Thyroid gland (tissue), 4 donors: ENCODE data around the gene TNPO3. TPM values are rescaled to one million over a fixed set of nuclear protein-coding genes. Genes with fewer than 3 reads are reported as not detected.
A peak's percentile ranks its signal among the peaks of the same experiment; 100 is the strongest.
"Not testable (repeated sequence)": the region's sequence is repeated elsewhere in the genome, so short reads cannot be mapped to it uniquely, and the experiment has no call there.

Experiments used
- DNase-seq, 2 donors: peaks; one replicate each; pipeline ENCODE4 v3.0.0-alpha.2; 2019
- H3K27ac ChIP-seq, 3 donors: fragments of 200-600 bp; sonication (generic); 1 replicate in 2 of 3; 2 replicates in 1 of 3; pipeline ENCODE4 v1.5.1; 2016 to 2019; ENCODE audit warnings: mild to moderate bottlenecking in 1 of 3, moderate library complexity in 1 of 3
- H3K27me3 ChIP-seq: fragments of 200-600 bp; sonication (generic); one replicate; pipeline ENCODE4 v1.5.1; 2019
- H3K36me3 ChIP-seq, 2 donors: fragments of 200-600 bp; sonication (generic); one replicate each; pipeline ENCODE4 v1.5.1; 2016 to 2019
- H3K4me1 ChIP-seq, 2 donors: fragments of 200-600 bp; sonication (generic); one replicate each; pipeline ENCODE4 v1.5.1; 2017 to 2019
- H3K4me3 ChIP-seq, 3 donors: fragments of 200-600 bp; sonication (generic); replicated peaks in 1 of 3; 1 replicate in 2 of 3; 2 replicates in 1 of 3; pipeline ENCODE4 v1.5.1; 2016; ENCODE audit warnings: mild to moderate bottlenecking in 1 of 3
- H3K9me3 ChIP-seq: fragments of 200-600 bp; sonication (generic); one replicate; pipeline ENCODE4 v1.5.1; 2017
- POLR2A ChIP-seq, 2 donors: fragments of 450-650 bp; IDR thresholded peaks; one replicate each; pipeline ENCODE4 v1.6.1; 2017; ENCODE audit warnings: antibody characterized with exemption in 2 of 2, mild to moderate bottlenecking in 2 of 2, moderate library complexity in 1 of 2
- WGBS, 2 donors: methylation state at CpG; one replicate each; pipeline ENCODE4 v1.1.5; 2017; 5-methylcytosine and 5-hydroxymethylcytosine counted together
- intact Hi-C: fragments of 100-400 bp; cut with DNase I; formaldehyde crosslinking; loops from one replicate; pipeline ENCODE4 v1.15.1; 2023
- total RNA-seq, 4 donors: library from RNA; depleted of rRNA; stranded (reverse); fragments of >200 nt; gene quantifications; one replicate each; pipeline ENCODE4 v1.2.3, GENCODE V29; 2016
- TF ChIP-seq, protein P1 (sequence below), 6 experiments: fragments of 200-600 bp in 3 of 6; fragments of 450-650 bp in 3 of 6; sonication (generic) in 3 of 6; IDR thresholded peaks; one replicate each; pipeline ENCODE4 v1.5.1; 2016 to 2019; ENCODE audit warnings: antibody characterized with exemption in 6 of 6, mild to moderate bottlenecking in 2 of 6, inconsistent platforms in 1 of 6, moderate library complexity in 1 of 6

TNPO3 gene
- total RNA-seq, 4 donors from 2014 or later: 46.1 to 56.2 (median 51.8) TPM

DNA sequence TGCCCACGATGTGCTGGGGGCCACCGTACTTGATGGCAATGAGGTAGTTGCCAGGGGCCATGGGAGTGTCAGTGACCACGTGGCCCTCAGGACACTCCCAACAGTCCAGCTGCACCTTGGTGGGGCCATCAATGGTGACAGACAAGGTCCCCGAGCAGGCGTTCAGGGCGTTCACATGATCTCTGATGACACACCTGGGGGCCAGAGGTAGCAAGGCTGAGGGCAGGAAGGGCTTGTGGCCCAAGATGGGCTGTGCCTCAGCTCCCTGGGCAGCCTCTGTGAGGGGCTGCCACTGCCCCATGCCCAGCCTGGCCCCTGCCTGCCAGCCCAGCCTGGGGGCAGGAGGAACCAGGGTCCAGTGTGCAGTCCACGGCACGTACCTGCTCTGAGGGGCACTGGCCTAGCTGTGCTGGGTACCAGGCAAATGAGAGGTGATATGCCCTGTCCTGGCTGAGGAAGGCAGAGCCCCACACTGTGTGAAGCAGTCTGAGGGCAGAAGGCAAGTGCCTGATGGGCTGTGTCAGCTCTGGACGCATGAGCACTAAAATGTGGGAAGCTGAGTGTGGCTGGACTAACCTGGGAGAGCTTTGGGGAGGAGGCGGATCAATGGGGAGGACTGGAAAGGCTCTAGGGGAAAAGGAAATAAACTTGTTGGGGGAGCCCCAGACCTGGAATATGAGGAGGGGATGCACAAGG, 140.9 kb downstream of the TNPO3 start:
- 94% methylated on average over 4 of the region's 10 CpGs for WGBS, 2 donors
- H3K4me3 ChIP-seq: no peak overlapping the region
- DNase-seq: no peak
- no peaks in the 10 kb centered on the region for H3K36me3 ChIP-seq
- peaks cover 19% of the 10 kb centered on the region for H3K27me3 ChIP-seq
- no peak overlapping the region for H3K27ac ChIP-seq
- intact Hi-C loops: no loop called here
- TF ChIP-seq, protein P1, sequence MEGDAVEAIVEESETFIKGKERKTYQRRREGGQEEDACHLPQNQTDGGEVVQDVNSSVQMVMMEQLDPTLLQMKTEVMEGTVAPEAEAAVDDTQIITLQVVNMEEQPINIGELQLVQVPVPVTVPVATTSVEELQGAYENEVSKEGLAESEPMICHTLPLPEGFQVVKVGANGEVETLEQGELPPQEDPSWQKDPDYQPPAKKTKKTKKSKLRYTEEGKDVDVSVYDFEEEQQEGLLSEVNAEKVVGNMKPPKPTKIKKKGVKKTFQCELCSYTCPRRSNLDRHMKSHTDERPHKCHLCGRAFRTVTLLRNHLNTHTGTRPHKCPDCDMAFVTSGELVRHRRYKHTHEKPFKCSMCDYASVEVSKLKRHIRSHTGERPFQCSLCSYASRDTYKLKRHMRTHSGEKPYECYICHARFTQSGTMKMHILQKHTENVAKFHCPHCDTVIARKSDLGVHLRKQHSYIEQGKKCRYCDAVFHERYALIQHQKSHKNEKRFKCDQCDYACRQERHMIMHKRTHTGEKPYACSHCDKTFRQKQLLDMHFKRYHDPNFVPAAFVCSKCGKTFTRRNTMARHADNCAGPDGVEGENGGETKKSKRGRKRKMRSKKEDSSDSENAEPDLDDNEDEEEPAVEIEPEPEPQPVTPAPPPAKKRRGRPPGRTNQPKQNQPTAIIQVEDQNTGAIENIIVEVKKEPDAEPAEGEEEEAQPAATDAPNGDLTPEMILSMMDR (IDR thresholded peaks at IDR 0.05): no peak
- H3K4me1 ChIP-seq: peaks cover 11 to 26% of the 10 kb centered on the region in 2 donors
- no peaks in the 10 kb centered on the region for H3K9me3 ChIP-seq

GRCh38 chr7:128912709-128913495, 142.0 kb downstream of the TNPO3 start:
- H3K4me3 ChIP-seq, H3K36me3 ChIP-seq, H3K9me3 ChIP-seq, DNase-seq, intact Hi-C loops, H3K27ac ChIP-seq: not testable (repeated sequence)
- 88% methylated on average over 5 of the region's 20 CpGs for WGBS, 2 donors
- peaks cover 19% of the 10 kb centered on the region for H3K27me3 ChIP-seq
- H3K4me1 ChIP-seq: peaks cover 11 to 26% of the 10 kb centered on the region in 2 donors

DNA sequence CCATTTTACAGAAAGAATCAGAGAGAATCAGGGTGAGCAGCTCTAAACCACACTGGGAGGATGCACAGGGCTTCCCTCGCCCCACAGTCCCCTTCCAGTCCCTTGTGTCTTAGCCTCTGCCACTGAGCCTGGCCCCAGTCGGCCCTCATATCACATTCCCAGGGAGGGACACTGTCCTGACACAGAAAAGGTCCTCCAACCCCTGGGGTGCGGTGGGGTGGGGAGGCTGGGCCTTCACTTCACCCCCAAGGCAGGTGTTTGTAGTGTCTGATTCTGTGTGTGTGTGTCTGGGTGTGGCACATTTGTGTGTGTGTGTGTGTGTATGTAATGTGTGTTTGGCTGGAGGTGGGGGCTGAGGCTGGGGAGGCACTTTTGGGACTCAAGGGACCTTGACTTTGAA, 142.6 kb downstream of the TNPO3 start:
- no peak for TF ChIP-seq POLR2A (IDR thresholded peaks at IDR 0.05)
- TF ChIP-seq, protein P1 (IDR thresholded peaks at IDR 0.05): no peak
- 73 to 90% methylated on average over 3 of the region's 3 CpGs for WGBS, 2 donors
- peaks cover 11 to 26% of the 10 kb centered on the region in 2 donors for H3K4me1 ChIP-seq
- H3K4me3 ChIP-seq: no peak overlapping the region
- DNase-seq: no peak
- H3K27me3 ChIP-seq: peaks cover 19% of the 10 kb centered on the region
- H3K9me3 ChIP-seq: no peaks in the 10 kb centered on the region
- intact Hi-C loops: no loop called here
- no peaks in the 10 kb centered on the region for H3K36me3 ChIP-seq
- H3K27ac ChIP-seq: no peak overlapping the region

DNA sequence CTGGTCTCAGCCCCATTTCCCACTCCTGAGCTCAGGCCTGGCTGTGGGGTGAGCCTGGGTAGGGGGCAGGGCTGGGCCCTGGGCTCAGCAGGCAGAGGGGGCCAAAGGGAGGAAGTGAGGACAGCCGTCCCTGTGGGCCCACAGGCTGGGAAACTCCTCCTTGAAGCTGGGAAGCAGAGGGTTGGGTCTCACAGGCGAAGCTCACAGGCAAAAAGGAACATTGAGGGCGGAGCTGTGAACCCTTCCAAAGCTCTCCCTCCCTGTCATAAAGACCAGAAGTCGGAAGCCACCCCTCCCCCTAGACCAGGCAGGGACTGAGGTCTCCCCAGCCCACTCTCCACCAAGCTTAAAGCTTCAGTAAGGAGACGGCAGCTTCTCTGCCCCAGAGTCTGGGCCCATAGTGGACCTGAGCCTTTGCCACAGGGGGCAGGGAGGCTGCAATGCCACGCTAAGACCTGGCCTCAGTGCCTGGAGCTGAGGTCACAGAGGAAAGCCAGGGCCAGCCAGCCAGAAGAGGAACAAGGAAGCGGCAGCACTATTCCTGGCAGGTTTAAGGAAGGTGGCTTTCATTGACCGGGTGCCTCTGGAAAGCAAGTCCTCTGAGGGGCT, 143.4 kb downstream of the TNPO3 start:
- TF ChIP-seq POLR2A (IDR thresholded peaks at IDR 0.05): no peak
- TF ChIP-seq, protein P1 (IDR thresholded peaks at IDR 0.05): no peak
- Histone ChIP-seq H3K27me3 (peaks cover 19% of the 10 kb centered on the region), H3K9me3 (no peaks in the 10 kb centered on the region), H3K4me3 (no peak overlapping the region), H3K4me1 (peaks cover 11 to 26% of the 10 kb centered on the region in 2 donors), H3K36me3 (no peaks in the 10 kb centered on the region), H3K27ac (no peak overlapping the region)
- DNase-seq: peak in 1 of 2 donors; percentile 9
- intact Hi-C loops: no loop called here
- 69 to 79% methylated on average over 4 to 8 of the region's 8 CpGs for WGBS, 2 donors

DNA sequence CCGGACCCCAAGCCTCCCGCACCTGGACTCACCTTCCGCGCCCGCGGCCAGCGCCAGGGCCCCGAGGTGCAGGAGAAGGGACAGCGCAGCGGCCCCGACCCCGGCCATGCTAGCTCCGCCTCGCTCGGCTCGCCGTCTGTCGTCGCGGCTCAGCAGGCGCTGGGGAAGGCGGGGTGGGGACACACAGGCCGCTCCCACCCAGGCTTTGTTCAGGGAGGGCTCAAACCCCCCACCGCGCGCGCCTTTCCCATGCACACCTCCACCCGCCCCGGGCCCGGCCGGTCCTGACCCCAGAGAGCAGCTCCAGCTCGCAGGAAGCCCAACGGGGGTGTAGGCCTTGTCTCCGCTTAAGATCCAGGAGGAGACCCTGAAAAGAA, 144.4 kb downstream of the TNPO3 start, which contains the start of gene KCP:
Gene KCP (minus strand): TSS at position 141 of the 377 bp plus-strand sequence. CDS start 33 bp downstream, at position 108.
- no peak within 1 kb of the TSS for H3K27ac ChIP-seq
- no peaks in the 10 kb centered on the region for H3K36me3 ChIP-seq
- H3K9me3 ChIP-seq: no peaks in the 10 kb centered on the region
- TF ChIP-seq, protein P1 (IDR thresholded peaks at IDR 0.05): no peak
- no peak for TF ChIP-seq POLR2A (IDR thresholded peaks at IDR 0.05)
- H3K4me3 ChIP-seq: peak within 1 kb of the TSS in 1 of 3 donors; percentile 17
- 24 to 44% methylated on average over 11 to 25 of the region's 34 CpGs for WGBS, 2 donors
- H3K4me1 ChIP-seq: peaks cover 6 to 20% of the 10 kb centered on the region in 2 donors
- intact Hi-C loops: no loop called here
- peak; percentile 10 to 19 for DNase-seq
- H3K27me3 ChIP-seq: peaks cover 10% of the 10 kb centered on the region
